Liver (tissue), 3 donors: ENCODE data around the gene PHC3.

Experiments used
- CTCF ChIP-seq: fragments of 150-350 bp; IDR thresholded peaks from 2 replicates; pipeline ENCODE4 v1.5.1; 2017; ENCODE audit warnings: improper control_type of control experiment, low read depth, low read length; ENCODE audit not compliant: missing input control
- GABPA ChIP-seq, 2 donors: IDR thresholded peaks in 1 of 2; conservative IDR thresholded peaks in 1 of 2; 2 replicates each; pipeline ENCODE4 v1.6.1; 2016; ENCODE audit warnings: antibody characterized with exemption in 2 of 2, mild to moderate bottlenecking in 1 of 2, moderate library complexity in 1 of 2
- REST ChIP-seq: IDR thresholded peaks from 2 replicates; pipeline ENCODE4 v1.6.1; 2016; ENCODE audit warnings: antibody characterized with exemption, mild to moderate bottlenecking
- RXRA ChIP-seq, 2 donors: IDR thresholded peaks; 2 replicates each; pipeline ENCODE4 v1.6.1; 2017 to 2018; ENCODE audit warnings: antibody characterized with exemption in 2 of 2, mild to moderate bottlenecking in 1 of 2
- TAF1 ChIP-seq: conservative IDR thresholded peaks from 2 replicates; pipeline ENCODE4 v1.6.1; 2016; ENCODE audit warnings: antibody characterized with exemption, mild to moderate bottlenecking
- YY1 ChIP-seq: IDR thresholded peaks from 2 replicates; pipeline ENCODE4 v1.6.1; 2016; ENCODE audit warnings: antibody characterized with exemption, mild to moderate bottlenecking
- ZBTB33 ChIP-seq: IDR thresholded peaks from 2 replicates; pipeline ENCODE4 v1.6.1; 2016; ENCODE audit warnings: antibody characterized with exemption
- donor health status: healthy.
- donor health status: healthy.

- TF ChIP-seq ZBTB33 (no peak), CTCF (no peak), GABPA (IDR thresholded peaks at IDR 0.05 in 1 of 2, conservative IDR thresholded peaks at IDR 0.05 in 1 of 2) (no peak), REST (no peak), TAF1 (no peak), RXRA (IDR thresholded peaks at IDR 0.05) (peak in 1 of 2 donors; percentile 57), YY1 (no peak)
These were observed 22.5 kb upstream of the PHC3 start for GRCh38 chr3:170204023-170204472.
